SK-N-SH (cell line): ENCODE measurements around the gene CFAP74.

Experiments
- EZH2phosphoT487 ChIP-seq: fragments of 200-600 bp; sonication (generic); IDR thresholded peaks from 2 replicates; pipeline ENCODE4 v1.6.1; 2017; ENCODE audit warnings: low read depth, mixed run types, mild to moderate bottlenecking, antibody characterized with exemption, moderate library complexity, borderline replicate concordance
- POLR2AphosphoS5 ChIP-seq: IDR thresholded peaks from 2 replicates; pipeline ENCODE4 v1.6.1; 2012; ENCODE audit warnings: low read depth, low read length
- RCOR1 ChIP-seq: fragments of 150-350 bp; IDR thresholded peaks from 2 replicates; pipeline ENCODE4 v1.6.1; 2017; ENCODE audit warnings: antibody characterized with exemption, low read length
- TEAD4 ChIP-seq: IDR thresholded peaks from 2 replicates; pipeline ENCODE4 v1.4.0; 2012; ENCODE audit warnings: mild to moderate bottlenecking, borderline replicate concordance; ENCODE audit not compliant: insufficient read depth
- ZBTB33 ChIP-seq: IDR thresholded peaks from 2 replicates; pipeline ENCODE4 v1.4.0; 2012; ENCODE audit warnings: low read depth, borderline replicate concordance
- TF ChIP-seq, protein P1 (sequence below): IDR thresholded peaks from 2 replicates; pipeline ENCODE4 v1.6.1; 2012; ENCODE audit warnings: mild to moderate bottlenecking, low read depth, low read length, moderate library complexity
- TF ChIP-seq, protein P2 (sequence below): IDR thresholded peaks from 2 replicates; pipeline ENCODE4; 2012
- TF ChIP-seq, protein P3 (sequence below): fragments of 200-600 bp; sonication (generic); IDR thresholded peaks from 2 replicates; pipeline ENCODE4 v1.6.1; 2017; ENCODE audit warnings: antibody characterized with exemption, mild to moderate bottlenecking, moderate library complexity

GRCh38 chr1:1958071-1958541 is 45.5 kb downstream of the CFAP74 start:
- TF ChIP-seq, protein P1, sequence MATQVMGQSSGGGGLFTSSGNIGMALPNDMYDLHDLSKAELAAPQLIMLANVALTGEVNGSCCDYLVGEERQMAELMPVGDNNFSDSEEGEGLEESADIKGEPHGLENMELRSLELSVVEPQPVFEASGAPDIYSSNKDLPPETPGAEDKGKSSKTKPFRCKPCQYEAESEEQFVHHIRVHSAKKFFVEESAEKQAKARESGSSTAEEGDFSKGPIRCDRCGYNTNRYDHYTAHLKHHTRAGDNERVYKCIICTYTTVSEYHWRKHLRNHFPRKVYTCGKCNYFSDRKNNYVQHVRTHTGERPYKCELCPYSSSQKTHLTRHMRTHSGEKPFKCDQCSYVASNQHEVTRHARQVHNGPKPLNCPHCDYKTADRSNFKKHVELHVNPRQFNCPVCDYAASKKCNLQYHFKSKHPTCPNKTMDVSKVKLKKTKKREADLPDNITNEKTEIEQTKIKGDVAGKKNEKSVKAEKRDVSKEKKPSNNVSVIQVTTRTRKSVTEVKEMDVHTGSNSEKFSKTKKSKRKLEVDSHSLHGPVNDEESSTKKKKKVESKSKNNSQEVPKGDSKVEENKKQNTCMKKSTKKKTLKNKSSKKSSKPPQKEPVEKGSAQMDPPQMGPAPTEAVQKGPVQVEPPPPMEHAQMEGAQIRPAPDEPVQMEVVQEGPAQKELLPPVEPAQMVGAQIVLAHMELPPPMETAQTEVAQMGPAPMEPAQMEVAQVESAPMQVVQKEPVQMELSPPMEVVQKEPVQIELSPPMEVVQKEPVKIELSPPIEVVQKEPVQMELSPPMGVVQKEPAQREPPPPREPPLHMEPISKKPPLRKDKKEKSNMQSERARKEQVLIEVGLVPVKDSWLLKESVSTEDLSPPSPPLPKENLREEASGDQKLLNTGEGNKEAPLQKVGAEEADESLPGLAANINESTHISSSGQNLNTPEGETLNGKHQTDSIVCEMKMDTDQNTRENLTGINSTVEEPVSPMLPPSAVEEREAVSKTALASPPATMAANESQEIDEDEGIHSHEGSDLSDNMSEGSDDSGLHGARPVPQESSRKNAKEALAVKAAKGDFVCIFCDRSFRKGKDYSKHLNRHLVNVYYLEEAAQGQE: no peak
- TF ChIP-seq, protein P2, sequence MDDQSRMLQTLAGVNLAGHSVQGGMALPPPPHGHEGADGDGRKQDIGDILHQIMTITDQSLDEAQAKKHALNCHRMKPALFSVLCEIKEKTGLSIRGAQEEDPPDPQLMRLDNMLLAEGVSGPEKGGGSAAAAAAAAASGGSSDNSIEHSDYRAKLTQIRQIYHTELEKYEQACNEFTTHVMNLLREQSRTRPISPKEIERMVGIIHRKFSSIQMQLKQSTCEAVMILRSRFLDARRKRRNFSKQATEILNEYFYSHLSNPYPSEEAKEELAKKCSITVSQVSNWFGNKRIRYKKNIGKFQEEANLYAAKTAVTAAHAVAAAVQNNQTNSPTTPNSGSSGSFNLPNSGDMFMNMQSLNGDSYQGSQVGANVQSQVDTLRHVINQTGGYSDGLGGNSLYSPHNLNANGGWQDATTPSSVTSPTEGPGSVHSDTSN: no peak
- TF ChIP-seq, protein P3, sequence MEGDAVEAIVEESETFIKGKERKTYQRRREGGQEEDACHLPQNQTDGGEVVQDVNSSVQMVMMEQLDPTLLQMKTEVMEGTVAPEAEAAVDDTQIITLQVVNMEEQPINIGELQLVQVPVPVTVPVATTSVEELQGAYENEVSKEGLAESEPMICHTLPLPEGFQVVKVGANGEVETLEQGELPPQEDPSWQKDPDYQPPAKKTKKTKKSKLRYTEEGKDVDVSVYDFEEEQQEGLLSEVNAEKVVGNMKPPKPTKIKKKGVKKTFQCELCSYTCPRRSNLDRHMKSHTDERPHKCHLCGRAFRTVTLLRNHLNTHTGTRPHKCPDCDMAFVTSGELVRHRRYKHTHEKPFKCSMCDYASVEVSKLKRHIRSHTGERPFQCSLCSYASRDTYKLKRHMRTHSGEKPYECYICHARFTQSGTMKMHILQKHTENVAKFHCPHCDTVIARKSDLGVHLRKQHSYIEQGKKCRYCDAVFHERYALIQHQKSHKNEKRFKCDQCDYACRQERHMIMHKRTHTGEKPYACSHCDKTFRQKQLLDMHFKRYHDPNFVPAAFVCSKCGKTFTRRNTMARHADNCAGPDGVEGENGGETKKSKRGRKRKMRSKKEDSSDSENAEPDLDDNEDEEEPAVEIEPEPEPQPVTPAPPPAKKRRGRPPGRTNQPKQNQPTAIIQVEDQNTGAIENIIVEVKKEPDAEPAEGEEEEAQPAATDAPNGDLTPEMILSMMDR: no peak
- TF ChIP-seq ZBTB33 (no peak), POLR2AphosphoS5 (no peak), TEAD4 (no peak), RCOR1 (no peak), EZH2phosphoT487 (no peak)
